IMR-90 (cell line): ENCODE data around the gene CLTCL1. TPM values are rescaled to one million over a fixed set of nuclear protein-coding genes. Genes with fewer than 3 reads are reported as not detected.

ENCODE experiments used
- ATAC-seq: fragments of 200-7000 bp; cut with Tn5 transposase; 2 replicates; pipeline ENCODE4 v1.9.1; 2020; ENCODE audit warnings: low read depth, mild to moderate bottlenecking, moderate library complexity
- BruUV-seq: library from RNA; stranded (reverse); fragments of 400-500 nt; replicated peaks from 2 replicates; lab custom pipeline; 2021; lab: Mats Ljungman, UMichigan
- CTCF ChIA-PET: fragments of 300-600 bp; formaldehyde crosslinking; extraction: SDS; loops from one replicate; lab custom pipeline; 2021; ENCODE audit warnings: antibody characterized with exemption; lab: Yijun Ruan, JAX
- POLR2A ChIA-PET: fragments of 300-600 bp; sonication (Branson Sonifier 250); formaldehyde crosslinking; loops from one replicate; lab custom pipeline; 2022; ENCODE audit warnings: antibody characterized with exemption; ENCODE audit not compliant: unreplicated experiment; lab: Charles Lee
- DNase-seq: peaks from one replicate; pipeline ENCODE4 v3.0.0; 2013
- H2AFZ ChIP-seq: replicated peaks from 2 replicates; pipeline ENCODE3; 2013; ENCODE audit warnings: low read length, mild to moderate bottlenecking; ENCODE audit not compliant: poor library complexity
- H2AK5ac ChIP-seq: 2 replicates; pipeline ENCODE4 v1.6.1; 2013; ENCODE audit warnings: low read depth, low read length, inconsistent platforms
- H2AK9ac ChIP-seq: replicated peaks from 2 replicates; pipeline ENCODE3; 2013; ENCODE audit warnings: mild to moderate bottlenecking, low read depth, low read length, moderate library complexity; ENCODE audit not compliant: poor library complexity
- H2BK120ac ChIP-seq: 2 replicates; pipeline ENCODE4 v1.6.1; 2013; ENCODE audit warnings: low read depth, low read length, inconsistent platforms
- H2BK15ac ChIP-seq: 3 replicates; pipeline ENCODE4 v1.6.1; 2013; ENCODE audit warnings: low read depth, low read length, inconsistent platforms
- H2BK20ac ChIP-seq: 2 replicates; pipeline ENCODE4 v1.6.1; 2013; ENCODE audit warnings: low read depth, mild to moderate bottlenecking, inconsistent platforms, low read length, moderate library complexity
- H2BK5ac ChIP-seq: 2 replicates; pipeline ENCODE4 v1.6.1; 2013; ENCODE audit warnings: mild to moderate bottlenecking, low read depth, low read length, inconsistent platforms; ENCODE audit not compliant: poor library complexity, severe bottlenecking
- H3K14ac ChIP-seq: replicated peaks from 2 replicates; pipeline ENCODE4 v1.6.1; 2013; ENCODE audit warnings: low read depth, low read length, inconsistent platforms
- H3K18ac ChIP-seq: 2 replicates; pipeline ENCODE4 v1.6.1; 2013; ENCODE audit warnings: low read depth, low read length, control low read depth
- H3K23ac ChIP-seq: 2 replicates; pipeline ENCODE4 v1.6.1; 2013; ENCODE audit warnings: low read depth, low read length, inconsistent platforms
- H3K27ac ChIP-seq: 2 replicates; pipeline ENCODE4 v1.5.1; 2013; ENCODE audit warnings: mild to moderate bottlenecking, control low read depth, low read length; ENCODE audit not compliant: insufficient read depth
- H3K27me3 ChIP-seq: 2 replicates; pipeline ENCODE4 v1.6.1; 2013; ENCODE audit warnings: low read length; ENCODE audit not compliant: control insufficient read depth, insufficient read depth
- H3K36me3 ChIP-seq: 2 replicates; pipeline ENCODE4 v1.6.1; 2013; ENCODE audit warnings: low read length, mixed read lengths; ENCODE audit not compliant: control insufficient read depth, insufficient read depth
- H3K4ac ChIP-seq: 2 replicates; pipeline ENCODE4 v1.6.1; 2013; ENCODE audit warnings: low read depth, low read length, inconsistent platforms
- H3K4me1 ChIP-seq: 2 replicates; pipeline ENCODE4 v1.6.1; 2013; ENCODE audit warnings: low read length, mixed read lengths; ENCODE audit not compliant: control insufficient read depth, insufficient read depth
- H3K4me2 ChIP-seq: 2 replicates; pipeline ENCODE4 v1.6.1; 2013; ENCODE audit warnings: low read depth, mild to moderate bottlenecking, control low read depth, low read length, moderate library complexity
- H3K4me3 ChIP-seq: 2 replicates; pipeline ENCODE4 v1.5.1; 2013; ENCODE audit warnings: low read depth, mild to moderate bottlenecking, control low read depth, low read length, moderate library complexity; ENCODE audit not compliant: insufficient read depth
- H3K56ac ChIP-seq: 2 replicates; pipeline ENCODE4 v1.6.1; 2013; ENCODE audit warnings: low read length, inconsistent platforms; ENCODE audit not compliant: insufficient read depth; ENCODE audit errors: extremely low read depth
- H3K79me1 ChIP-seq, 2 experiments: 2 replicates each; pipeline ENCODE4 v1.6.1; 2013; ENCODE audit warnings: low read length in 2 of 2, inconsistent platforms in 1 of 2, low read depth in 1 of 2
- H3K9ac ChIP-seq: 2 replicates; pipeline ENCODE4 v1.6.1; 2013; ENCODE audit warnings: low read depth, low read length, control low read depth
- H3K9me1 ChIP-seq: 2 replicates; pipeline ENCODE4 v1.6.1; 2013; ENCODE audit warnings: low read length, inconsistent platforms; ENCODE audit not compliant: insufficient read depth
- H3K9me3 ChIP-seq: 2 replicates; pipeline ENCODE4 v1.6.1; 2013; ENCODE audit warnings: low read length; ENCODE audit not compliant: control insufficient read depth, insufficient read depth
- H4K20me1 ChIP-seq: 2 replicates; pipeline ENCODE4 v1.6.1; 2013; ENCODE audit warnings: low read length, inconsistent platforms; ENCODE audit not compliant: insufficient read depth
- H4K5ac ChIP-seq: 2 replicates; pipeline ENCODE4 v1.6.1; 2013; ENCODE audit warnings: mild to moderate bottlenecking, low read depth, low read length, control low read depth
- H4K8ac ChIP-seq, 2 experiments: 2 replicates each; pipeline ENCODE4 v1.6.1; 2013; ENCODE audit warnings: low read depth in 2 of 2, low read length in 2 of 2, control low read depth in 1 of 2, inconsistent platforms in 1 of 2
- H4K91ac ChIP-seq: 2 replicates; pipeline ENCODE4 v1.6.1; 2013; ENCODE audit warnings: low read depth, low read length, inconsistent platforms; ENCODE audit not compliant: insufficient read depth
- CTCF ChIP-seq: conservative IDR thresholded peaks from 2 replicates; pipeline ENCODE4 v1.5.1; 2012; ENCODE audit warnings: mild to moderate bottlenecking, low read depth, low read length, improper control_type of control experiment
- ELK1 ChIP-seq: fragments of 150-350 bp; IDR thresholded peaks from 2 replicates; pipeline ENCODE4 v1.6.1; 2016; ENCODE audit warnings: low read depth, mild to moderate bottlenecking, low read length, moderate library complexity, borderline replicate concordance
- WGBS, 2 experiments: methylation state at CpG; one replicate each; pipeline versions ENCODE4 v1.1.5 to v1.1.7; 2013; ENCODE audit warnings: missing lambda C conversion rate in 2 of 2; ENCODE audit not compliant: insufficient read length in 1 of 2; ENCODE audit errors: extremely low coverage in 2 of 2; 5-methylcytosine and 5-hydroxymethylcytosine counted together
- dilution Hi-C: fragments of 300-500 bp; cut with HindIII; formaldehyde crosslinking; loops from one replicate; pipeline ENCODE4 v1.14.3; 2018; ENCODE audit warnings: low sequenced_read_pairs; ENCODE audit not compliant: unreplicated experiment
- in situ Hi-C: fragments of 300-500 bp; cut with MboI; formaldehyde crosslinking; loops from 3 replicates; pipeline ENCODE4 v1.14.3; 2019; ENCODE audit warnings: low sequenced_read_pairs, inconsistent platforms, mixed read lengths
- intact Hi-C: fragments of 100-400 bp; cut with micrococcal nuclease; formaldehyde crosslinking; loops from 2 replicates; pipeline ENCODE4 v1.10.0; 2022
- polyA plus RNA-seq, 3 experiments: library from polyadenylated mRNA; depleted of rRNA; stranded (reverse); fragments of >200 nt; gene quantifications; 2 replicates each; pipeline ENCODE4 v1.2.3, GENCODE V29; 2012; ENCODE audit warnings: low replicate concordance in 1 of 3
- total RNA-seq: library from RNA; depleted of rRNA; stranded (reverse); fragments of >200 nt; gene quantifications from 2 replicates; pipeline ENCODE4 v1.2.3, GENCODE V29; 2012

Gene CLTCL1
- total and polyA plus RNA-seq, 2 of the 4 experiments (the other 2 are of a cell fraction): 6.2 to 8.1 TPM

GRCh38 chr22:19204640-19205039 lies 86.9 kb downstream of the CLTCL1 start:
- in situ Hi-C loops (no loop called here), dilution Hi-C loops (no loop called here), intact Hi-C loops (no loop called here)
- no peak overlapping the region for H3K56ac ChIP-seq
- no peak overlapping the region for H2BK20ac ChIP-seq
- POLR2A ChIA-PET: no interaction called here
- H3K27me3 ChIP-seq: no peaks in the 10 kb centered on the region
- no peak overlapping the region for H4K8ac ChIP-seq
- no peak overlapping the region for H3K23ac ChIP-seq
- peaks cover 2% of the 10 kb centered on the region; the same call in 1 of the 2 replicates for H3K36me3 ChIP-seq
- H3K9me3 ChIP-seq: no peaks in the 10 kb centered on the region
- H2AK9ac ChIP-seq: no peak overlapping the region
- no peaks in the 10 kb centered on the region for H4K20me1 ChIP-seq
- 80% methylated on average over 1 of the region's 4 CpGs; no CpG with 5 or more reads in 1 of the 2 experiments for WGBS, 2 experiments
- H3K9ac ChIP-seq: no peak overlapping the region
- H4K91ac ChIP-seq: no peak overlapping the region
- CTCF ChIA-PET: no interaction called here
- H3K9me1 ChIP-seq: 0 out of 2 replicates have a peak, but pooled peaks cover 2% of the 10 kb centered on the region
- no peak overlapping the region for H2AK5ac ChIP-seq
- no peaks in the 10 kb centered on the region for H3K4me1 ChIP-seq
- TF ChIP-seq ELK1 (no peak), CTCF (no peak)
- BruUV-seq: no TSS peak
- no peak overlapping the region for H3K4me2 ChIP-seq
- H3K18ac ChIP-seq: no peak overlapping the region
- no peak overlapping the region for H3K14ac ChIP-seq
- no peak overlapping the region for H3K4me3 ChIP-seq
- no peak overlapping the region for H2AFZ ChIP-seq
- H3K27ac ChIP-seq: no peak overlapping the region
- no peak overlapping the region for H2BK120ac ChIP-seq
- H4K5ac ChIP-seq: no peak overlapping the region
- H2BK15ac ChIP-seq: no peak overlapping the region
- no peak overlapping the region for H2BK5ac ChIP-seq
- H3K4ac ChIP-seq: no peak overlapping the region
- DNase-seq (no peak), ATAC-seq (no peak)
- H3K79me1 ChIP-seq: no peaks in the 10 kb centered on the region
